GM21390 (cell line): ENCODE data around the gene MICU2.

ENCODE experiments used
- ATAC-seq: cut with Tn5 transposase; IDR thresholded peaks from one replicate; pipeline ENCODE4 v1.9.1; 2021; ENCODE audit not compliant: unreplicated experiment

The MICU2 gene

DNA sequence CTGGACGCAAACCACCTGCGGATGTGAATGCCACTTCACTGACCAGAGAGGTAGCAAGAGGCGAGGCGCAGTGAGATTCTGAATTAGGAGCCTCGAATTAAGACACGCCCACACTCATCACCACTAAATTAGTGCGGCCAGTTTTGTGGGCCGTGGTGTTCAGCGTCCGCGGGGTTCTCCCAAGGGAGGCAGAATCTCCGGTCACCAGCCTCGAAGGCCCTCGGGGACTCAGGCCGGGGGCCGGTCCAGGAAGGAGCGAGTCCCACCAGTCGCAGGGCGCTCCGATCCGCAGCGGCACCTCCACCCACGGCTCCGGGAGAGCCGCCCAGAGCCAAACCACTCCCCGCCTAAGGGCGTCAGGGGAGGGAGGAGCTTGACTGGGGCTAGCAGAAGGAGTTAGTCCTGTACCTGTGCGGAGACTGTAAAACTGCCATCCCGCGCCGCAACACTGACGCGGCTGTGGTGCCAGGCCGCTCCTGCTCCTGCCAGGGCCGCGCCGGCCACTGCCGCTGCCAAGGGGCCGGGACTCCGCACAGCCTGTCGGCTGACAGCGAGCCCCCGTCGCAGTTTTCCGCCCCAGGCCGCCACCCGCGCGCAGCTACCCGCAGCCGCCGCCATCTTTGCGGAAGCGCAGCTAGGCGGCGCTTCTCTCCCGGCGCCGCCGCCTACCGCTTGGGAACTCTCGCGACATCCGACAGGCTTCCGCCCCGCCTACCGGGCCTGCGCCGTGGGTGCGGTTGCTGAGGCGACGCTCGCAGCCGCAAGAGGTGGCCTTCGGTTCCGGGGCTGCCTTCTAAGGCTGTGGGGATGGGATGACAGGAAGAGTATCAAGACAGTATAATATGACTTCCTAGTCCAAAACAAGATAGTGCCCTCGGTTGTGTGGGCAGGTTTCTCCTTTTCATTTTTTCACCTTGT is at the start of gene MICU2:
Gene MICU2 (minus strand): TSS at position 640 of the 918 bp plus-strand sequence. CDS start 22 bp downstream, at position 618.
- peak; percentile 95 for ATAC-seq

DNA sequence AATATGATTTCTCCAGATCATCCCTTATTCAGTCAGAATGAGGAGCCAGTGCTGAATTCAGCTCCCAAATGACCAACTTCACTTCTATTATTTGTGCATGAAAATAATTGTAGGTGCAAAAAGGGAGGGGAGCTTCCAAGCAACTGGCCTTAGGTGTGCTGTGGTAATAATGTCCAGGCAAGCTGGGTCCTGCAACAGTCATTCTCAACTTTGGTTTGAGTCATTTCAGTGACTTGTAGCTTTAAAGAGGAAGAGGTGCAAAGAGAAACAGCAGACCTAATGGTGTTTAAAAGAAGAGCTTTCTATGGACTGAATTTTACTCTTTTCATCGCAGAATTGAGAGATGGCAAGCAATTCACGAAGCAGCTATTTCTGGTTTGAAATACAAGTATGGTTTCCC is 37.7 kb upstream of the MICU2 start:
- ATAC-seq = no peak

DNA sequence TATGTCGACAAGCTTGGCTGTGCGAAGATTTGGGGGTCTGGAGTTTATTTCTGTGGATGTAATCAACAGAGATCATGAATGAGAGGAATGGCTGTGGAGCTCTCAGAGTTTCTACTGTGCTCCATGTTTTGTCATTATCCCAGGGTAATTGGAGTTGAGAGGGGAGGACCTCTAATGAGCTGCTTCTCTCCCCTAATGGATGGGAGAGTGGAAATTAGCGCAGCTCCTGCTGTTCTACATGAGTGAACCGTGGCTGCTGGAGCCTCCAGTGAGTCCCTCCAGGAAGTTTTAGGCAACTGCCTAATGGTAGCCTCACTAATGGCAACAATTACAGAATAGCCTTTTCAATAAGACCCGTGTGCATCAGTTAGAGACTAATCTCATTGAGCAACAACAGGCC is 35.6 kb upstream of the MICU2 start:
- no peak for ATAC-seq

DNA sequence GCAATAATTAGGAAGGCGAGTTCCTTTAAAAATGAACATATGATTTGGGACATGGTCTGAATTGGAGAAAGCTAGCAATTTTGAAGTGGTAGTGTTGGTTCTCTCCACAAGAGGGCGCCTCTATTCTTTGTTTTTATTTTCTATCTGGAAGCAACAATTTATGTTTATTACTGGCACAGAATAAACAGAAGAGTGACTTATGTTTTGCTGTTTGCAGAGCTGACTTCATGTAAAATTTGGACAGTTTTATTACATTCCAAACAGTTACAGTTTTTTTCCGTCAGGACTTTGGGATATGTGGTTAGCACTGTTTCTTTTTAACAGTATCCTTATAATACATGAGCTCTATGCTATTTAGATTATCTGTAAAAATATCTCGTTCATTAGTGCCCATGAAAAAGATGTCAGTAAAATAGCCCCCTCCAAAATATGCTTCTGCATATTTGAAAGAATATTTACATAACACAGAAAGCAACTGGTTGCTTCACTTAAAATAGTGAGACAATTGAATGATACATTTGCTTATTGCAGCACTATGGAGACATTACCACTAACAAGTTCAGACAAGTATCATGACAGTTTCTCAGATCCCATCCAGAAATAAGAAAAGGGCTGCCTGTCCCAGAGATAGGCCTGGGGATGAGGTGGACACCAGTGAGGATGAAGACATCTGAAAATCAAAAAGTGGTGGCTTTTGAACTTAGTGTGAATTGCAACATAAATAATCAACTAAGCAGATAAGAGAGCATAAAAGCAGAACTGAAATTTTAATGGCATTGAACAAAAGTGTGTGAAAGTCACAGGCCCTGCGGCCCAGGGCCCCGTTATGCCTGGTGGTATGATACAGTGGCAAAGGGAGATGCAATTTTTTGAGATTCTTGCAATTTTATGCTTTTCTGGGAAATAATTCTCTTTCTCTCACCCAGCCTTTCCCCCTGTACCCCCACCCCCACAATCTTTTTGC is 34.6 kb upstream of the MICU2 start:
- no peak for ATAC-seq

DNA sequence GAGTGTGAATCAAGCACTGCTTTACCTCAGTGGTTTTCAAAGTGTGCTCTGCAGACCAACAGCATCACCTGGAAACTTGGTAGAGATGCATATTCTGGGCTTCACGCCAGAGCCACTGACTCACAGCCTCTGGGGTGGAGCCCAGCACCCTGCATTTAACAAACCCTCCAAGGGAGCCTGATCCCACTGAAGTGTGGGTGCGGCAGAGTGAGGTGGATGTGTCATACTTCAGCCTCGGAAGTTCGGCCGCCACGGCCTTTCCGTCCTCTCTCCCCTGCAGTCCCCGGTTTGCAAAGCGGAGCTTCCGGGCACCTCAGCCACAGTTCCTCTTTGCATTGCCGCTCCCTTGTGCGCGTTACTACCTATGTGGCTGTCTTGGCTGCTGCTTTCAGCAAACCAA is 33.3 kb upstream of the MICU2 start:
- no peak for ATAC-seq

DNA sequence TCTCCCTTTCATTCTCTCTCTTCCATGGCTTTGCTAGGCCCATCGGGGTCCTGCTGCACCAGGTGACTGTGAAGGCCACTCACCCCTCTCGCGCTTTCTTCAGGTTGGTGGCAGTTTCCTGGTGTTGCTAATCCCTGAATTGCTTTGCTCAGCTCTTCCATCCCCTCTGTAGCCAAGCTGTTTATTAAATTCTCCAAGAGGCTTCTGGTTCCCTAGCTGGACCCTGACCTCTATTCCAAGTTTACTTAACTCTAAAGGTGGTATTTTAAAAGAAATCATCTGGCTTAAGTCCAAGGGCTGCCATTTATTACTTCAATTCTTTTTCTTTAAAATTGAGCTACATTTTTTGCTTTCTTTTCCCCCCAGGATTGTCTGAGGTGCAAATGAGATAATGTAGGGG is 32.7 kb upstream of the MICU2 start:
- ATAC-seq = no peak

GRCh38 chr13:21632196-21632595 is 28.2 kb upstream of the MICU2 start:
- ATAC-seq = no peak

DNA sequence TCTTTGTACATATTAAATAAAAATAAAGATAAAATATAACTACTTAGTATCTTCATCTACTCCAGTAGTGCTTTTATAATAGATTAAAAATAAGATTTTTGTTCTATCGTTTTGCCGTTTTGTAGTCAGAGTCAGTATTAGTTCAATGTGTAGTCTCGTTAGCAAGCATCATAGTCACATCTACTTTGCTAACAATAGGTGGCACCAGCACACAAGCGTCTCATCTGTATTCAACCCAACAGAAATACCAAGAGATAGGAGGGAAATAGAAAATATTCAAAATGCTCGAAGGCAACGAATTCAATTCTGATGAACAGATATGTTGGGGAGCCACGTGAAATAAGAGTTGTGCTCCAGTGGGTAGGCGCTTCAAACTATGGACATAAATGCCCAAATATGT is 21.4 kb upstream of the MICU2 start:
- no peak for ATAC-seq

- ATAC-seq = no peak
These were observed 16.9 kb upstream of the MICU2 start for GRCh38 chr13:21620861-21621260.

- no peak for ATAC-seq
These were observed 15.8 kb upstream of the MICU2 start for GRCh38 chr13:21619633-21620220.

DNA sequence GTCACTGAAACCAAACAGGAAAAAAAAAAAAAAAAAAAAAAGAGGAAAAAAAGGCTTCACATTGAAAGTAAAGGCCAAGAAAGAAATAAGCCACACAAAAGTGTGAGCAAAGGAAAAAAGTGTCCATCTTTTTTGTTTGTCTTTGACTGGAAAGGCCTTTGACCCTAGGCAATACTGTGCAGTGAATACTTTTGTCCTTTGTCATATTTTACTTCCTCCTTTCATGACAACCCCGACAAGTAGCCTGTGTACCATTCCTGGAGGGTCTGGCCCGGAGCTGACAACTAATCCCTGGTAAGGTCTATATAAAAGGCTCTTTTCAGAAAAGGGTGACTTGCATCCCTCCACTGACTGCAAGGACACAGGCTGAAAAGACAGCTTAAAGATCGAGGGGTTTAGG is 12.9 kb upstream of the MICU2 start:
- no peak for ATAC-seq

DNA sequence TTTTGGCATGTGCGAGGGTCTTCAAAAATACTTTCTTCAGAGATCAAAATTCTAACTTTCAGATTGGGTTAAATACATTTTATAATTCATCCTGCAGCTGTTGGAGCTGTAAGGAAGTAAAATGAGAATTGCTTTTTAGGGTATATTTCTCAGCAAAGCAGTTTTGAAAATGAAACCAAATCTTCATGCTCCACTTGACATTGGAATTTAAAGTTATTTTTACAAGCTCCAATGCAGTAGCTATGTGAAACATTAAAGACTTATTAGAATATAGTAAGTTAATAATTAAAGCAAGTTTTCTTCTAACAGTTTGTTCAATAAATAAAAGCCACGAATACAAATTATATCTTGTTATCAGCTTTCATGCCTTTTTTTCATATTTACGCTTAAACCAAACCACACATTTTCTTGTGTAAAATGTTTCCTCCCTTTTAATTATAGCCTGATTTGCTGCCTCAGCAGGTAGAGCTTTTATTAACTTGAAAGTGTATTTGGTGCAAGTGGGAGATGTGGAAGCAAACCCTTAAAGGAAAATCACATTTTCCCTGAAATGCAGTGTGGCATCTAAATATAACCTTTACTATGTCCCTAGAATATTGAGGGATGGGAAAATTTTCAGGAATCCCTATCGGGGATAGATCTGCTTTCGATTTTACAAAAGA is 12.4 kb upstream of the MICU2 start:
- peak; percentile 48 for ATAC-seq

GRCh38 chr13:21615427-21615826 is 11.5 kb upstream of the MICU2 start:
- no peak for ATAC-seq

- no peak for ATAC-seq
These were observed 9.8 kb upstream of the MICU2 start for GRCh38 chr13:21613791-21614190.

DNA sequence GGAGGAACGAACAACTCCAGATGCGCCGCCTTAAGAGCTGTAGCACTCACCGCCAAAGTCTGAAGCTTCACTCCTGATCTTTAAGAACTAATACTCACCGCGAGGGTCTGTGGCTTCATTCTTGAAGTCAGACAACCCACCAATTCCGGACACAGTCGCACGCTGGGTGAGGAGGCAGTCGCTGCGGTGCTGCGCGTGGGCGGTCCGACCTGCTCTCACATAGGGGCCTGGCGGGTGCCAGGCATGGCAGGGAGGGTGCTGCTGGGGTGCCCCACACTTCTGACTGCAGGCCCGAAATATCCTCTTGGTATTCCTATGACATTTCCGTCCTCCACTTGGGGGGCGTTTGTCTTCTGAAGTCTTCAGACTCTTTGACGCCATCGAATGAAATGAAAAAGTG is 7.4 kb upstream of the MICU2 start:
- no peak for ATAC-seq

DNA sequence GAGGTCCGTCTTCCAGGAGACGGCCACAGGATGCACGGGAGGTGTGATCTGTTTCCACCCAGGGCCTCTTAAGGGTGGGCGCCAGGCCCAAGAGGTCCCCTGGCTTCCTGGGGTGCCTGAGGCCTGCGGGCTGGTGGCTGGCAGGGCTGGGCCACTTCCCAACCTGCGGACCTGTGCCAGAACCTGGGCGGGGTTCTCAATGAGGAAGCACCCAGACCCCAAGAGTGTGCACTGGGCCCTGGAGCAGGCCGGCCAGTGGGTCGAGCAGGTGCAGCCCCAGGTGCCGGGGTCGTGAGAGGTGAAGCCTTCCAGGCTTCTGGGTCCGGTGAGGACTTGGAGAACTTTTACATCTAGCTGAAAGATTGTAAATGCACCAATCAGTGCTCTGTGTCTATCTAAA is 6.7 kb upstream of the MICU2 start:
- ATAC-seq = no peak

- no peak for ATAC-seq
These were observed 5.0 kb upstream of the MICU2 start for GRCh38 chr13:21608961-21609360.

GRCh38 chr13:21606796-21607195 is 2.8 kb upstream of the MICU2 start:
- no peak for ATAC-seq

DNA sequence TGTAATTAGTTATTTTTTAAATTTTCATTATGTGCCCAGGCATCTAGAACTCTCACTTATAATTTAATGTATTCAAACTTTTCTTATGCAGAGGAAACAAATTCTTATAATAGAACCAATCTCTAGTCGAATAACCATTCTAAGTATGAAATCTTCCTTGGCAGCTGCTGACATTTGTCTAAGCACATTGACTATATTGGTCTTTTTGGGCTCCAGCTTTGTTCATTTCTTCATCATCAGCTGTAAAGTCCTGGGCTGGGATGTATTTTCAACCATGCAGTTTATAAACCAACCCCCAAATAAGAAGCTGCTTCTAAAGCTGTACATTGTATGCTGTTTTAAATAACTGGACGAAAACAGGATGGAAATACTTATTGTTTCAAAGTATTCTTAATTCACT is 2.3 kb upstream of the MICU2 start:
- no peak for ATAC-seq

GRCh38 chr13:21596722-21597121 is 7.2 kb downstream of the MICU2 start:
- ATAC-seq = no peak

DNA sequence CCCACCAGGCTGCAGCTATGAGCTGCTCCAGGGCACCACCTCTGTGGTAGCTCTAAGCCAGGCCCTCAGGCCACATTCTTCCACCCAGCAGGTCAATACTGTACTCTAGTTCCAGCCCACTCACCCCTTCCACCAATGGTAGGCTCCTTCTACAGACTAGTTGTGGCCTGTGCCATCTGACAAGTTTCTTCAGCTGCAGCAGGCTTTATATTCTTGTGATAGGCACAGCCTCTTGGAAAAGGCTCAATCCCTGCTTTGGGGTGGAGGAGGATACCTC is 8.5 kb downstream of the MICU2 start:
- ATAC-seq = peak; percentile 56
